HG02852 (cell line): Measurements from ENCODE around the gene SHTN1.

Experiments
- ATAC-seq: cut with Tn5 transposase; IDR thresholded peaks from one replicate; pipeline ENCODE4 v1.9.1; 2021; ENCODE audit warnings: mild to moderate bottlenecking, moderate library complexity; ENCODE audit not compliant: unreplicated experiment

Gene SHTN1

GRCh38 chr10:116919706-116920105, 85.3 kb downstream of the SHTN1 start:
- no peak for ATAC-seq

DNA sequence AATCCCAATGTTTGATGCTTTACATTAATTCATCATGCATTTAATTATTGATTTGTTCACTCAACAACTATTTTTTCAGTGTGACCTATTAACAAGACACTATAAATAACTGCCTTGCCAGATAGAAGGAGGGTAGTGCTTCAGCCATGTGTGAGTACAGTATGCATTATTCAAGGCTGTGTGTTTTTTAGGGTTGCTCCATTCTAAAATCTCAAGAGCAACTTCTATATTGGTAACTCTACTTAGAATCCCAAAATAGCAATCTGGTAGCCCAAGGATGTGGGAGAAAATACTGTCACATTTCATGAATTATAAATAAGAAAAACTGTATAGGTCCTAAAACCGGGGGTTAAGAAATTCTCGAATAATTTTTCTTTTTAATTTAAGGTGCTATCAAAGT, 85.8 kb downstream of the SHTN1 start:
- ATAC-seq = no peak

- ATAC-seq = no peak
Observed at GRCh38 chr10:116918583-116918982, 86.4 kb downstream of the SHTN1 start.

- no peak for ATAC-seq
Observed at GRCh38 chr10:116917481-116917880, 87.5 kb downstream of the SHTN1 start.

DNA sequence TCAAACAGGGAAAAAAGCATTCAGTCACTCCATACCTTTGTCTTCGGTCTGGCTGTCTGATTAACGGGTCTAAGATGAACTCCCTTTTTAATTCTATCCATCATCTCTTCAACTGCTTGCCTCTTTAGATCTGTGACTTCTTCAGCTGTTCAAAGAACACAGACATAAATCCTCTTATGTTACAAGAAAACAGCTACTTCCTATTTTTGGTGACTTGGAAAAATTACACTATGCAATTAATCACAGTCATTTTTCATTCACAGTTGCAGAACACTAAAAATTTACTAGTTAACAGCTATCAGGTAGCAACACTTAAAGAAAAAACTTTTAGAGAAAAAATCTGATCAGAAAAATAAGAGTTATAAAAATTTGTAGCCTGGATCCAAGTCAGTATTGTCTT, 89.6 kb downstream of the SHTN1 start:
- ATAC-seq = no peak

DNA sequence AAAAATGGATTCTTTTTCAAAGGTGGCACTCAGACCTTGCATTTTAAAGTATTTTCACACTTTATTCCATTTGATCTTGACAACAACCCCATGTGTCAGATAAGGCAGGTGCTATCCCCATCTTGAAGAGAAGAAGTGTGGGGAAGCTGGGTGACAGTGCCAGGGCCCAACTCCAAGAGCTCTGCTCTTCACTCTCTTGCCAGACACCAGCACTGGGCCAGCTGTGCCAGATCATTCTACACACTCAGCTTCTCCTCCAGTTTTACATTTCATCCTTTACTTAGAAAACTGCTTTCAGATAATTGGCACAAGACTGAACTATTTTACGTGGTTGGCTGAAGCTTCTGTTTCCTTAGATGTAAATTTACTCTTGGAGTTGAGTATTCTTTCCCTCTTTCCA, 91.3 kb downstream of the SHTN1 start:
- no peak for ATAC-seq

- ATAC-seq = no peak
Observed at GRCh38 chr10:116912162-116912561, 92.8 kb downstream of the SHTN1 start.

- no peak for ATAC-seq
Observed at GRCh38 chr10:116910910-116911309, 94.1 kb downstream of the SHTN1 start.

- ATAC-seq = no peak
Observed at GRCh38 chr10:116909307-116909706, 95.7 kb downstream of the SHTN1 start.

GRCh38 chr10:116907245-116907987, 97.6 kb downstream of the SHTN1 start:
- no peak for ATAC-seq

DNA sequence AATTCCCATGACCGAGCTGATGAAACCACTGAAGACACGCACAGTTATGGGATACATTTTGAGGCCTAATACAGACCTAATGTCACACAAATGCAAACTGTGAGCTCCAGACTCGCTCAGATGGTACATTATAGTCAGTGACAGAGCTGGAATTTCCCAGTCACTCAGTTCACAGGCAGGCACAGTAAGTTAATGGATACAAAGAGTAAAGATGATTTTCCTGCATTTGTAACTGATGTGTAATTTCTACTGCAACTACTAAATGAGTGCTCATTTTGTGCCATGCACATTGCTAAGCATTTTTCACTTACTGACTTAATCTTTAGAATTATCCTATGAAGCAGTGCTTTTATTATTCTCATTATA, 99.2 kb downstream of the SHTN1 start:
- ATAC-seq = no peak

- no peak for ATAC-seq
Observed at GRCh38 chr10:116899626-116900025, 105.4 kb downstream of the SHTN1 start.

DNA sequence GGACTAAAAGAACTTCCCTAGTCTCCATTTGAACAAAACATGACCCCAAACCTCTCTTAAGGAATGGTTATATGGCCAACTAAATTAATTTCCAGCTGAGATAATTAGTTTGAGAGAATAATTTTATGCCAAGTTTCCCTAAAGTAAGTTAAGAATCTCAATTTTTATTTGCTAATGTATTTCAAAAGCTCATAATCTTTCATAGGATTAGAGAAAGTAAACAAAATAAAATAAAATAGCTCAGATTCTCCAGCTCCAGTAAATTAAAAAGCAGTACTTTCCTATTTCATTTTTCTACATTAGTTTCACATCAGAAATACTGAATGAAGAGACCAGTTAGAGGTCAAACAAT, 111.3 kb downstream of the SHTN1 start:
- no peak for ATAC-seq

GRCh38 chr10:116892907-116893685, 111.9 kb downstream of the SHTN1 start:
- no peak for ATAC-seq

- ATAC-seq = no peak
Observed at GRCh38 chr10:116891208-116891607, 113.8 kb downstream of the SHTN1 start.

DNA sequence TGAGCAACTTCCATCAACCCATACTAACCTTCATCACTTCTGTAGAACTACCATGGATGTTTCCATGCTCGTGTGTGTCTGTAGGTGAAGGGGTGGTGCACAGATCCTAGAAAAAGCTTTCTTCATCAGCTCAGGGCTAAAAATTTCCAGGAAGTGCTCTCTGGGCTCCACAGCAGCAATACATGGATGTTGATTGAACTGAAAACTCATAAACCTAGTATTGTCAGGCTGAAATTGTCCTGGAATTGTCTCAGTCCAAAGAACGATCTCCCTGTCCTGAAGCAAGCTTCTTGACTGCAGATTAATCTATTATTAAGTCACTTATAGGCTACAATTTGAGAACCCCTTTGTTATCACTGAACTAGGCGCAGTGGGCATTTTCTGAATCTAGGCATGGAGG, 115.9 kb downstream of the SHTN1 start:
- ATAC-seq = no peak

GRCh38 chr10:116888380-116889055, 116.5 kb downstream of the SHTN1 start:
- no peak for ATAC-seq

DNA sequence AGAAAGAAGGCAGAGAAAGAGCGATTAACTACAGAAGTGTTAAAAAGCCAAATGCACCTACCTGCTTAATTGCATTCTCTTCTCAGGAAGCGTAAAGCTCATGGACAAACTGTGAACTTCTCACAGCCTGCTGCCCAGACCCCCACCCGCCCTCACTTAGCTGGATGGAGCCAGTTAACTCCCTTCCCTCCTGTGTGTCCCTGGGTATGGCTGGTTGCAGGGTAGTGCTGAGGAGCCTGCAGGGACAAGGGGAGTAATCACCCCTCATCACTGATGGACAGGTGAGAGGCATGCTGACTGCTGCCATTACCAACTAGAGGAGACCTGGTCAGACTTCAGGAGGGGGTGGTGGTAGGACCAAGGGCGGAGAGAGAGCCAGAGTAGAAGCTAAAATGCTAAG, 118.2 kb downstream of the SHTN1 start:
- no peak for ATAC-seq

- no peak for ATAC-seq
Observed at GRCh38 chr10:116882639-116883038, 122.3 kb downstream of the SHTN1 start.

- ATAC-seq = no peak
Observed at GRCh38 chr10:116880716-116881482, 124.1 kb downstream of the SHTN1 start.

- no peak for ATAC-seq
Observed at GRCh38 chr10:116879817-116880216, 125.2 kb downstream of the SHTN1 start.
